H9 (cell line): ENCODE data around the gene MAST4. TPM values are rescaled to one million over a fixed set of nuclear protein-coding genes. Genes with fewer than 3 reads are reported as not detected.

Experiments
- DNase-seq: peaks from one replicate; pipeline ENCODE4 v3.0.0-alpha.2; 2017
- H2AFZ ChIP-seq: one replicate; pipeline ENCODE4 v1.6.1; 2013; ENCODE audit warnings: mild to moderate bottlenecking, low read length, control low read depth, moderate library complexity
- H2AK5ac ChIP-seq: 2 replicates; pipeline ENCODE4 v1.6.1; 2013; ENCODE audit warnings: low read length, control low read depth, mixed read lengths; ENCODE audit not compliant: insufficient read length
- H2BK120ac ChIP-seq: one replicate; pipeline ENCODE4 v1.6.1; 2013; ENCODE audit warnings: low read depth, mild to moderate bottlenecking, low read length, control low read depth, inconsistent platforms; ENCODE audit not compliant: poor library complexity, severe bottlenecking
- H2BK12ac ChIP-seq: 2 replicates; pipeline ENCODE4 v1.6.1; 2013; ENCODE audit warnings: low read length, control low read depth, mixed read lengths, low read depth; ENCODE audit not compliant: insufficient read length
- H2BK15ac ChIP-seq: 2 replicates; pipeline ENCODE4 v1.6.1; 2013; ENCODE audit warnings: low read depth, low read length, control low read depth
- H2BK20ac ChIP-seq: one replicate; pipeline ENCODE4 v1.6.1; 2013; ENCODE audit warnings: low read depth, mild to moderate bottlenecking, low read length, control low read depth, inconsistent platforms; ENCODE audit not compliant: poor library complexity, severe bottlenecking
- H2BK5ac ChIP-seq: 2 replicates; pipeline ENCODE4 v1.6.1; 2013; ENCODE audit warnings: low read length, control low read depth, mixed read lengths; ENCODE audit not compliant: insufficient read length
- H3K14ac ChIP-seq: 2 replicates; pipeline ENCODE4 v1.6.1; 2013; ENCODE audit warnings: low read length, control low read depth; ENCODE audit not compliant: insufficient read depth
- H3K18ac ChIP-seq: 2 replicates; pipeline ENCODE4 v1.6.1; 2013; ENCODE audit warnings: low read depth, mild to moderate bottlenecking, mixed read lengths, low read length, control low read depth; ENCODE audit not compliant: insufficient read length
- H3K23ac ChIP-seq: 2 replicates; pipeline ENCODE4 v1.6.1; 2013; ENCODE audit warnings: low read length, control low read depth, mixed read lengths, low read depth; ENCODE audit not compliant: insufficient read length
- H3K23me2 ChIP-seq: 2 replicates; pipeline ENCODE4 v1.6.1; 2013; ENCODE audit warnings: low read depth, mild to moderate bottlenecking, mixed read lengths, low read length, control low read depth; ENCODE audit not compliant: insufficient read length, poor library complexity, severe bottlenecking
- H3K27ac ChIP-seq: 2 replicates; pipeline ENCODE4 v1.5.1; 2013; ENCODE audit warnings: low read length, control low read depth, mixed read lengths, low read depth; ENCODE audit not compliant: insufficient read length
- H3K27me3 ChIP-seq: 2 replicates; pipeline ENCODE4 v1.6.1; 2013; ENCODE audit warnings: low read length, control low read depth, inconsistent platforms; ENCODE audit not compliant: insufficient read depth
- H3K4ac ChIP-seq: 2 replicates; pipeline ENCODE4 v1.6.1; 2013; ENCODE audit warnings: low read depth, mild to moderate bottlenecking, control low read depth, inconsistent platforms, low read length, moderate library complexity
- H3K4me1 ChIP-seq: 2 replicates; pipeline ENCODE4 v1.6.1; 2013; ENCODE audit warnings: low read length, control low read depth, inconsistent platforms; ENCODE audit not compliant: insufficient read depth
- H3K4me2 ChIP-seq: 2 replicates; pipeline ENCODE4 v1.6.1; 2013; ENCODE audit warnings: low read length, control low read depth, mixed read lengths; ENCODE audit not compliant: insufficient read length, insufficient read depth
- H3K56ac ChIP-seq: 2 replicates; pipeline ENCODE4 v1.6.1; 2013; ENCODE audit warnings: low read depth, mild to moderate bottlenecking, mixed read lengths, low read length, control low read depth; ENCODE audit not compliant: insufficient read length
- H3K79me1 ChIP-seq: 2 replicates; pipeline ENCODE4 v1.6.1; 2013; ENCODE audit warnings: low read depth, mild to moderate bottlenecking, moderate library complexity, low read length, control low read depth, inconsistent platforms; ENCODE audit not compliant: insufficient read depth, poor library complexity, severe bottlenecking
- H3K79me2 ChIP-seq: 2 replicates; pipeline ENCODE4 v1.6.1; 2013; ENCODE audit warnings: low read length, control low read depth, inconsistent platforms; ENCODE audit not compliant: insufficient read depth
- H3K9ac ChIP-seq: 2 replicates; pipeline ENCODE4 v1.6.1; 2013; ENCODE audit warnings: low read length, control low read depth, mixed read lengths; ENCODE audit not compliant: insufficient read length; ENCODE audit errors: extremely low read depth
- H3K9me3 ChIP-seq: one replicate; pipeline ENCODE4 v1.6.1; 2013; ENCODE audit warnings: low read depth, low read length, inconsistent platforms; ENCODE audit not compliant: control insufficient read depth
- H3T11ph ChIP-seq: one replicate; pipeline ENCODE4 v1.6.1; 2013; ENCODE audit warnings: mild to moderate bottlenecking, low read length, control low read depth, inconsistent platforms
- H4K20me1 ChIP-seq: one replicate; pipeline ENCODE4 v1.6.1; 2013; ENCODE audit not compliant: control insufficient read depth, insufficient read length, insufficient read depth
- H4K5ac ChIP-seq: 2 replicates; pipeline ENCODE4 v1.6.1; 2013; ENCODE audit warnings: low read depth, mild to moderate bottlenecking, mixed read lengths, low read length, control low read depth; ENCODE audit not compliant: insufficient read length
- H4K8ac ChIP-seq: replicated peaks from 2 replicates; pipeline ENCODE4 v1.6.1; 2013; ENCODE audit warnings: low read length, control low read depth, mixed read lengths, low read depth; ENCODE audit not compliant: insufficient read length
- H4K91ac ChIP-seq: 2 replicates; pipeline ENCODE4 v1.6.1; 2013; ENCODE audit warnings: low read depth, mild to moderate bottlenecking, moderate library complexity, mixed read lengths, low read length, control low read depth; ENCODE audit not compliant: insufficient read length
- H3K27ac Mint-ChIP-seq, 3 experiments: 2 replicates in 2 of 3; 3 replicates in 1 of 3; pipeline ENCODE4 v1.8.0; 2020 to 2021; ENCODE audit warnings: mixed read lengths in 3 of 3, mild to moderate bottlenecking in 1 of 3, moderate library complexity in 1 of 3
- H3K27me3 Mint-ChIP-seq: 2 replicates; pipeline ENCODE4 v1.8.0; 2021; ENCODE audit warnings: low read depth, mild to moderate bottlenecking, moderate library complexity, mixed read lengths
- H3K36me3 Mint-ChIP-seq, 3 experiments: 2 replicates in 2 of 3; 3 replicates in 1 of 3; pipeline ENCODE4 v1.8.0; 2020 to 2021; ENCODE audit warnings: low read depth in 3 of 3, mixed read lengths in 3 of 3; ENCODE audit not compliant: insufficient read depth in 1 of 3
- H3K4me1 Mint-ChIP-seq, 2 experiments: 2 replicates each; pipeline ENCODE4 v1.8.0; 2020; ENCODE audit warnings: mixed read lengths in 2 of 2
- H3K4me3 Mint-ChIP-seq, 2 experiments: 2 replicates in 1 of 2; 3 replicates in 1 of 2; pipeline ENCODE4 v1.8.0; 2020 to 2021; ENCODE audit warnings: mild to moderate bottlenecking in 2 of 2, mixed read lengths in 2 of 2, moderate library complexity in 1 of 2
- H3K9me3 Mint-ChIP-seq, 2 experiments: 2 replicates in 1 of 2; 3 replicates in 1 of 2; pipeline ENCODE4 v1.8.0; 2020; ENCODE audit warnings: mild to moderate bottlenecking in 2 of 2, mixed read lengths in 2 of 2, moderate library complexity in 1 of 2
- WGBS: extraction: QIAGEN DNeasy Blood & Tissue Kit; methylation state at CpG from one replicate; pipeline ENCODE4 v1.1.7; 2013; ENCODE audit warnings: missing lambda C conversion rate, low lambda C conversion rate, mixed read lengths; ENCODE audit not compliant: insufficient read length; ENCODE audit errors: extremely low coverage; 5-methylcytosine and 5-hydroxymethylcytosine counted together
- total RNA-seq: library from RNA; stranded (reverse); gene quantifications from 2 replicates; pipeline ENCODE4 v1.2.1, GENCODE V29; 2021
- TF ChIP-seq, protein P1 (sequence below): fragments of 200-600 bp; sonication (generic); conservative IDR thresholded peaks from 3 replicates; pipeline ENCODE4 v1.8.0; 2021; ENCODE audit warnings: antibody characterized with exemption, mild to moderate bottlenecking

The MAST4 gene
- total RNA-seq, 1 experiment from 2014 or later = 3.7 TPM

DNA sequence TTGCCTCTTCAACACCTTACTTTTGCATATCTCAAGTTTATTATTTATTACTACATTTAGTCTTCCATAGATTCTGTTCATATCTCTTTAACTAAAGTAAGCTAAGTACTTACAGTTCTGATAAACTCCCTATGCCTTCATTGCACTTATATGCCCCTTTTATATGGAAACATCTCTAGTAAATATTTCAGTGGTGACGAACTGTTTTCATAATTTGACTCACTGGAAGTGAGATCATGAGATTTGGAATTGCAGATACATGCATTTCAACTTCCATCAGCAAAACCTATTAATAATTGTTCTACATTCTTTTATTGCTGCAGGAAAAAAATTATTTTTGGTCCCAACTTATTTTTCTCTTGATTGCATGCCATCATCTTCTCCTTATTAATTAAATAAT, 336.9 kb downstream of the MAST4 start:
- no peak overlapping the region for H3T11ph ChIP-seq
- no peak overlapping the region for H4K5ac ChIP-seq
- H3K18ac ChIP-seq = no peak overlapping the region
- H3K9me3 ChIP-seq = no peaks in the 10 kb centered on the region
- WGBS = no CpG with 5 or more reads among the region's 1 CpG
- H2BK20ac ChIP-seq = no peak overlapping the region
- no peak overlapping the region for H2BK5ac ChIP-seq
- peaks cover 2% of the 10 kb centered on the region; the same call in 1 of the 2 replicates for H3K4me1 ChIP-seq
- no peak overlapping the region for H3K23ac ChIP-seq
- H3K9me3 Mint-ChIP-seq = no peaks in the 10 kb centered on the region
- no peak overlapping the region for H3K27ac ChIP-seq
- no peak overlapping the region for H2AFZ ChIP-seq
- no peak for DNase-seq
- no peaks in the 10 kb centered on the region for H3K27me3 ChIP-seq
- H3K9ac ChIP-seq = no peak overlapping the region
- no peak overlapping the region for H3K14ac ChIP-seq
- H2AK5ac ChIP-seq = no peak overlapping the region
- H4K8ac ChIP-seq = no peak overlapping the region
- no peaks in the 10 kb centered on the region for H3K27me3 Mint-ChIP-seq
- TF ChIP-seq, protein P1, sequence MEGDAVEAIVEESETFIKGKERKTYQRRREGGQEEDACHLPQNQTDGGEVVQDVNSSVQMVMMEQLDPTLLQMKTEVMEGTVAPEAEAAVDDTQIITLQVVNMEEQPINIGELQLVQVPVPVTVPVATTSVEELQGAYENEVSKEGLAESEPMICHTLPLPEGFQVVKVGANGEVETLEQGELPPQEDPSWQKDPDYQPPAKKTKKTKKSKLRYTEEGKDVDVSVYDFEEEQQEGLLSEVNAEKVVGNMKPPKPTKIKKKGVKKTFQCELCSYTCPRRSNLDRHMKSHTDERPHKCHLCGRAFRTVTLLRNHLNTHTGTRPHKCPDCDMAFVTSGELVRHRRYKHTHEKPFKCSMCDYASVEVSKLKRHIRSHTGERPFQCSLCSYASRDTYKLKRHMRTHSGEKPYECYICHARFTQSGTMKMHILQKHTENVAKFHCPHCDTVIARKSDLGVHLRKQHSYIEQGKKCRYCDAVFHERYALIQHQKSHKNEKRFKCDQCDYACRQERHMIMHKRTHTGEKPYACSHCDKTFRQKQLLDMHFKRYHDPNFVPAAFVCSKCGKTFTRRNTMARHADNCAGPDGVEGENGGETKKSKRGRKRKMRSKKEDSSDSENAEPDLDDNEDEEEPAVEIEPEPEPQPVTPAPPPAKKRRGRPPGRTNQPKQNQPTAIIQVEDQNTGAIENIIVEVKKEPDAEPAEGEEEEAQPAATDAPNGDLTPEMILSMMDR = no peak
- peaks cover 7 to 9% of the 10 kb centered on the region in 2 experiments for H3K4me1 Mint-ChIP-seq
- H3K4me3 Mint-ChIP-seq = no peak overlapping the region
- H3K4me2 ChIP-seq = no peak overlapping the region
- no peak overlapping the region for H3K4ac ChIP-seq
- no peak overlapping the region for H2BK15ac ChIP-seq
- no peak overlapping the region for H2BK12ac ChIP-seq
- H4K20me1 ChIP-seq = no peaks in the 10 kb centered on the region
- no peaks in the 10 kb centered on the region for H3K36me3 Mint-ChIP-seq
- H4K91ac ChIP-seq = no peak overlapping the region
- no peaks in the 10 kb centered on the region for H3K79me2 ChIP-seq
- no peaks in the 10 kb centered on the region for H3K23me2 ChIP-seq
- no peak overlapping the region for H3K56ac ChIP-seq
- no peak overlapping the region for H2BK120ac ChIP-seq
- H3K27ac Mint-ChIP-seq = no peak overlapping the region
- no peaks in the 10 kb centered on the region for H3K79me1 ChIP-seq
